Peyer's patch (tissue), 4 donors: ENCODE results near the gene PARD3B.

Source experiments
- CTCF ChIP-seq, 6 experiments: fragments of 450-650 bp in 4 of 6; fragments of 200-600 bp in 2 of 6; sonication (generic) in 1 of 6; IDR thresholded peaks; one replicate each; pipeline ENCODE4 v1.5.1; 2017 to 2019; ENCODE audit warnings: antibody characterized with exemption in 6 of 6, mild to moderate bottlenecking in 3 of 6, moderate library complexity in 1 of 6
- POLR2A ChIP-seq, 2 donors: fragments of 450-650 bp; IDR thresholded peaks; one replicate each; pipeline ENCODE4 v1.5.1; 2017; ENCODE audit warnings: antibody characterized with exemption in 2 of 2, mild to moderate bottlenecking in 2 of 2, moderate library complexity in 2 of 2

- no peak for TF ChIP-seq CTCF (IDR thresholded peaks at IDR 0.05)
- no peak for TF ChIP-seq POLR2A (IDR thresholded peaks at IDR 0.05)
Observed at GRCh38 chr2:205013586-205013985, 468.3 kb downstream of the PARD3B start.
